ENCODE data around the gene GHRH. TPM values are rescaled to one million over a fixed set of nuclear protein-coding genes. Genes with fewer than 3 reads are reported as not detected.

GHRH gene
- total RNA-seq, 4 donors from 2014 or later = not detected

GRCh38 chr20:37233548-37234253, 27.9 kb downstream of the GHRH start:
- TF ChIP-seq POLR2A (IDR thresholded peaks at IDR 0.05) (no peak), CTCF (IDR thresholded peaks at IDR 0.05) (no peak)
- H3K4me3 ChIP-seq = no peak overlapping the region
- no peaks in the 10 kb centered on the region for H3K9me3 ChIP-seq
- 49 to 61% methylated on average over 10 of the region's 10 CpGs for WGBS, 2 donors
- H3K27me3 ChIP-seq = no peaks in the 10 kb centered on the region
- peaks cover 40 to 100% (median 68%) of the 10 kb centered on the region in 3 donors for H3K36me3 ChIP-seq
- no peak for DNase-seq
- H3K27ac ChIP-seq = no peak overlapping the region
- intact Hi-C loops (cut with DNase I) = no loop called here
- peaks cover 0 to 46% (median 13%) of the 10 kb centered on the region in 3 donors for H3K4me1 ChIP-seq

- DNase-seq = no peak
- intact Hi-C loops (cut with DNase I) = no loop called here
- Histone ChIP-seq H3K27me3 (no peaks in the 10 kb centered on the region), H3K27ac (no peak overlapping the region), H3K4me3 (no peak overlapping the region), H3K9me3 (no peaks in the 10 kb centered on the region), H3K36me3 (peaks cover 34 to 100% (median 67%) of the 10 kb centered on the region in 3 donors), H3K4me1 (peaks cover 0 to 54% (median 27%) of the 10 kb centered on the region in 3 donors)
- TF ChIP-seq POLR2A (IDR thresholded peaks at IDR 0.05) = no peak
- TF ChIP-seq CTCF (IDR thresholded peaks at IDR 0.05) = no peak
- WGBS, 2 donors = 84 to 93% methylated on average over 9 to 13 of the region's 13 CpGs
Measured at GRCh38 chr20:37231947-37232630, 29.5 kb downstream of the GHRH start.

- Histone ChIP-seq H3K4me3 (no peak overlapping the region), H3K27ac (peak overlapping the region in 3 of 4 donors; percentile 6 to 67 (median 25)), H3K9me3 (no peaks in the 10 kb centered on the region), H3K27me3 (no peaks in the 10 kb centered on the region), H3K4me1 (peaks cover 0 to 66% (median 32%) of the 10 kb centered on the region in 3 donors), H3K36me3 (peaks cover 21 to 100% (median 59%) of the 10 kb centered on the region in 3 donors)
- TF ChIP-seq POLR2A (IDR thresholded peaks at IDR 0.05) (no peak), CTCF (IDR thresholded peaks at IDR 0.05) (no peak)
- 39 to 65% methylated on average over 6 of the region's 6 CpGs for WGBS, 2 donors
- intact Hi-C loops (cut with DNase I) = no loop called here
- DNase-seq = no peak
Measured at GRCh38 chr20:37230200-37230599, 31.4 kb downstream of the GHRH start.

- WGBS, 2 donors = 46 to 53% methylated on average over 4 of the region's 4 CpGs
- Histone ChIP-seq H3K4me3 (no peak overlapping the region), H3K9me3 (no peaks in the 10 kb centered on the region), H3K27me3 (no peaks in the 10 kb centered on the region), H3K27ac (peak overlapping the region in 2 of 4 donors; percentile 25 to 67), H3K36me3 (peaks cover 23 to 100% (median 60%) of the 10 kb centered on the region in 3 donors), H3K4me1 (peaks cover 0 to 64% (median 32%) of the 10 kb centered on the region in 3 donors)
- no peak for TF ChIP-seq CTCF (IDR thresholded peaks at IDR 0.05)
- TF ChIP-seq POLR2A (IDR thresholded peaks at IDR 0.05) = no peak
- DNase-seq = no peak
- intact Hi-C loops (cut with DNase I) = no loop called here
Measured at GRCh38 chr20:37229357-37229756, 32.3 kb downstream of the GHRH start.

GRCh38 chr20:37228656-37229055, 33.0 kb downstream of the GHRH start:
- no peak for DNase-seq
- intact Hi-C loops (cut with DNase I) = no loop called here
- Histone ChIP-seq H3K27me3 (no peaks in the 10 kb centered on the region), H3K36me3 (peaks cover 21 to 100% (median 67%) of the 10 kb centered on the region in 3 donors), H3K4me3 (no peak overlapping the region), H3K4me1 (peaks cover 0 to 57% (median 32%) of the 10 kb centered on the region in 3 donors), H3K9me3 (no peaks in the 10 kb centered on the region), H3K27ac (peak overlapping the region; percentile 1 to 75 (median 32))
- TF ChIP-seq CTCF (IDR thresholded peaks at IDR 0.05) = no peak
- TF ChIP-seq POLR2A (IDR thresholded peaks at IDR 0.05) = no peak
- WGBS, 2 donors = 43 to 59% methylated on average over 5 of the region's 5 CpGs
